ENCODE results near the gene FAM81A.

DNA sequence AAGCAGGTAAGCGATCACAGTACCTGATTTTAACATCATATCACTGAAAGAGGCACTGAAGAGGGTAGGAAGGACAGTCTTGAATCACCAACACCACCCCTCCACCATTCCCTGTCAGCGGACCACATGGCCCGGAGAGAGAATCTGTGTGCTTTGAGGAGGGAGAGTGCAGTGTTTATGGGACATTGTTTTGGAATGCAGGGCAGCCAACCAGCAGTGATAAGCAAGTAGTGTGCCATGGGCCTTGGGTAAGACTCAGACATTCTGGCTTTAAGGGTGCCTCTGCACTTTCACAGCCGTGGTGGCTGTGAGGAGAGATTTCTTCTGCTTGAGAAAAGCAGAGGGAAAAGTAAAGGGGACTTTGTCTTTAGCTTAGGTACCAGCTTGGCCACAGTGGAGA lies 46.4 kb downstream of the FAM81A start:
- TF ChIP-seq, protein P1, sequence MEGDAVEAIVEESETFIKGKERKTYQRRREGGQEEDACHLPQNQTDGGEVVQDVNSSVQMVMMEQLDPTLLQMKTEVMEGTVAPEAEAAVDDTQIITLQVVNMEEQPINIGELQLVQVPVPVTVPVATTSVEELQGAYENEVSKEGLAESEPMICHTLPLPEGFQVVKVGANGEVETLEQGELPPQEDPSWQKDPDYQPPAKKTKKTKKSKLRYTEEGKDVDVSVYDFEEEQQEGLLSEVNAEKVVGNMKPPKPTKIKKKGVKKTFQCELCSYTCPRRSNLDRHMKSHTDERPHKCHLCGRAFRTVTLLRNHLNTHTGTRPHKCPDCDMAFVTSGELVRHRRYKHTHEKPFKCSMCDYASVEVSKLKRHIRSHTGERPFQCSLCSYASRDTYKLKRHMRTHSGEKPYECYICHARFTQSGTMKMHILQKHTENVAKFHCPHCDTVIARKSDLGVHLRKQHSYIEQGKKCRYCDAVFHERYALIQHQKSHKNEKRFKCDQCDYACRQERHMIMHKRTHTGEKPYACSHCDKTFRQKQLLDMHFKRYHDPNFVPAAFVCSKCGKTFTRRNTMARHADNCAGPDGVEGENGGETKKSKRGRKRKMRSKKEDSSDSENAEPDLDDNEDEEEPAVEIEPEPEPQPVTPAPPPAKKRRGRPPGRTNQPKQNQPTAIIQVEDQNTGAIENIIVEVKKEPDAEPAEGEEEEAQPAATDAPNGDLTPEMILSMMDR (conservative IDR thresholded peaks at IDR 0.05 in 1 of 2, IDR thresholded peaks at IDR 0.05 in 1 of 2; ENCODE audit: extremely low read depth in 1 of 2, insufficient read depth in 1 of 2, low read depth in 1 of 2, low read length in 2 of 2) = no peak
- TF ChIP-seq EZH2 (IDR thresholded peaks at IDR 0.05; ENCODE audit: borderline replicate concordance, low read length) = no peak
